HFF-Myc (cell line): ENCODE results near the gene LILRA2.
"Not testable (repeated sequence)": the region's sequence is repeated elsewhere in the genome, so short reads cannot be mapped to it uniquely, and the experiment has no call there.

Source experiments
- DNase-seq: peaks from one replicate; pipeline ENCODE4 v3.0.0-alpha.2; 2011; ENCODE audit warnings: low read depth; ENCODE audit errors: extremely low read depth
- H3K4me3 ChIP-seq: replicated peaks from 2 replicates; pipeline ENCODE4 v1.5.1; 2011; ENCODE audit warnings: low read depth, mild to moderate bottlenecking, control low read depth, low read length
- CTCF ChIP-seq: IDR thresholded peaks from 2 replicates; pipeline ENCODE4 v1.5.1; 2012; ENCODE audit warnings: mild to moderate bottlenecking, low read depth, low read length, control low read depth; ENCODE audit errors: missing control alignments

LILRA2 gene

GRCh38 chr19:54560881-54561385, 12.7 kb upstream of the LILRA2 start:
- no peak for TF ChIP-seq CTCF
- H3K4me3 ChIP-seq: no peak overlapping the region
- DNase-seq: no peak

GRCh38 chr19:54561840-54562239, 11.8 kb upstream of the LILRA2 start:
- H3K4me3 ChIP-seq: no peak overlapping the region
- no peak for TF ChIP-seq CTCF
- no peak for DNase-seq

- DNase-seq, H3K4me3 ChIP-seq: not testable (repeated sequence)
Observed at GRCh38 chr19:54563206-54563605, 10.4 kb upstream of the LILRA2 start.

GRCh38 chr19:54570316-54570715, 3.3 kb upstream of the LILRA2 start:
- no peak for TF ChIP-seq CTCF
- DNase-seq: no peak
- H3K4me3 ChIP-seq: no peak overlapping the region

- H3K4me3 ChIP-seq, DNase-seq: not testable (repeated sequence)
Observed at GRCh38 chr19:54571715-54572615, 1.6 kb upstream of the LILRA2 start.

GRCh38 chr19:54572696-54573311, 786 bp upstream of the LILRA2 start:
- TF ChIP-seq CTCF: no peak
- H3K4me3 ChIP-seq: no peak overlapping the region
- DNase-seq: no peak

- TF ChIP-seq CTCF: no peak
- DNase-seq: no peak
- H3K4me3 ChIP-seq: no peak overlapping the region
Observed at GRCh38 chr19:54574051-54574450, 461 bp downstream of the LILRA2 start.
